ENCODE measurements around the gene RFTN2. TPM values are rescaled to one million over a fixed set of nuclear protein-coding genes. Genes with fewer than 3 reads are reported as not detected.

The RFTN2 gene
- total RNA-seq, 2 experiments from 2014 or later = not detected

- Histone ChIP-seq H3K36me3 (ENCODE audit: insufficient read depth, low read length) (no peaks in the 10 kb centered on the region), H3K9me3 (ENCODE audit: low read length) (no peaks in the 10 kb centered on the region), H3K4me2 (ENCODE audit: low read length) (no peak overlapping the region), H3K79me2 (ENCODE audit: insufficient read depth, low read depth, low read length) (no peaks in the 10 kb centered on the region), H3K4me1 (ENCODE audit: insufficient read depth, low read length, poor library complexity, severe bottlenecking) (no peaks in the 10 kb centered on the region), H3K9me2 (ENCODE audit: insufficient read depth, low read length) (no peaks in the 10 kb centered on the region), H2AFZ (ENCODE audit: low read length) (no peak overlapping the region), H3K27ac (ENCODE audit: low read depth, low read length, poor library complexity, severe bottlenecking) (no peak overlapping the region), H3K4me3 (ENCODE audit: low read depth, low read length, poor library complexity, severe bottlenecking) (no peak overlapping the region), H4K20me1 (ENCODE audit: insufficient read depth, low read length) (no peaks in the 10 kb centered on the region)
- TF ChIP-seq CTCF (conservative IDR thresholded peaks at IDR 0.05; ENCODE audit: low read length) = no peak
- no peak for TF ChIP-seq EZH2phosphoT487 (IDR thresholded peaks at IDR 0.05; ENCODE audit: borderline replicate concordance, low read depth, low read length)
- ChIA-PET CTCF (ENCODE audit: unreplicated experiment) (no interaction called here), POLR2A (no interaction called here)
- DNase-seq (ENCODE audit: low spot score) = no peak
- BruUV-seq (replicated peaks) = no TSS peak
- intact Hi-C loops (cut with micrococcal nuclease; ENCODE audit: unreplicated experiment) = no loop called here
Observed at GRCh38 chr2:197677483-197677882, 2.1 kb upstream of the RFTN2 start.

- Histone ChIP-seq H3K27ac (ENCODE audit: low read depth, low read length, poor library complexity, severe bottlenecking) (no peak overlapping the region), H3K9me3 (ENCODE audit: low read length) (no peaks in the 10 kb centered on the region), H4K20me1 (ENCODE audit: insufficient read depth, low read length) (no peaks in the 10 kb centered on the region), H3K4me1 (ENCODE audit: insufficient read depth, low read length, poor library complexity, severe bottlenecking) (no peaks in the 10 kb centered on the region), H3K4me2 (ENCODE audit: low read length) (no peak overlapping the region), H3K79me2 (ENCODE audit: insufficient read depth, low read depth, low read length) (no peaks in the 10 kb centered on the region), H3K9me2 (ENCODE audit: insufficient read depth, low read length) (no peaks in the 10 kb centered on the region), H3K4me3 (ENCODE audit: low read depth, low read length, poor library complexity, severe bottlenecking) (no peak overlapping the region), H2AFZ (ENCODE audit: low read length) (no peak overlapping the region), H3K36me3 (ENCODE audit: insufficient read depth, low read length) (no peaks in the 10 kb centered on the region)
- POLR2A ChIA-PET = no interaction called here
- no TSS peak for BruUV-seq (replicated peaks)
- intact Hi-C loops (cut with micrococcal nuclease; ENCODE audit: unreplicated experiment) = no loop called here
- no peak for TF ChIP-seq CTCF (conservative IDR thresholded peaks at IDR 0.05; ENCODE audit: low read length)
- no peak for TF ChIP-seq EZH2phosphoT487 (IDR thresholded peaks at IDR 0.05; ENCODE audit: borderline replicate concordance, low read depth, low read length)
- CTCF ChIA-PET (ENCODE audit: unreplicated experiment) = no interaction called here
- no peak for DNase-seq (ENCODE audit: low spot score)
Observed at GRCh38 chr2:197677056-197677455, 1.7 kb upstream of the RFTN2 start.

- no peak overlapping the region for H3K4me3 ChIP-seq (ENCODE audit: low read depth, low read length, poor library complexity, severe bottlenecking)
- no peak overlapping the region for H2AFZ ChIP-seq (ENCODE audit: low read length)
- intact Hi-C loops (cut with micrococcal nuclease; ENCODE audit: unreplicated experiment) = no loop called here
- no peaks in the 10 kb centered on the region for H3K79me2 ChIP-seq (ENCODE audit: insufficient read depth, low read depth, low read length)
- DNase-seq (ENCODE audit: low spot score) = no peak
- no peak overlapping the region for H3K4me2 ChIP-seq (ENCODE audit: low read length)
- BruUV-seq (replicated peaks) = no TSS peak
- no peaks in the 10 kb centered on the region for H3K9me2 ChIP-seq (ENCODE audit: insufficient read depth, low read length)
- H3K36me3 ChIP-seq (ENCODE audit: insufficient read depth, low read length) = no peaks in the 10 kb centered on the region
- H3K27ac ChIP-seq (ENCODE audit: low read depth, low read length, poor library complexity, severe bottlenecking) = no peak overlapping the region
- TF ChIP-seq CTCF (conservative IDR thresholded peaks at IDR 0.05; ENCODE audit: low read length) = no peak
- H4K20me1 ChIP-seq (ENCODE audit: insufficient read depth, low read length) = no peaks in the 10 kb centered on the region
- ChIA-PET CTCF (ENCODE audit: unreplicated experiment) (no interaction called here), POLR2A (interaction anchor here (0.6 to 0.7 kb wide), 3 partner anchors 163 to 1694 kb away, joined by 4 to 5 read pairs (median 4); no protein-coding TSS in a partner anchor)
- H3K4me1 ChIP-seq (ENCODE audit: insufficient read depth, low read length, poor library complexity, severe bottlenecking) = no peaks in the 10 kb centered on the region
- H3K9me3 ChIP-seq (ENCODE audit: low read length) = no peaks in the 10 kb centered on the region
Observed at GRCh38 chr2:197675711-197676188, 363 bp upstream of the RFTN2 start.
